ENCODE data around the gene GALNT10. TPM values are rescaled to one million over a fixed set of nuclear protein-coding genes. Genes with fewer than 3 reads are reported as not detected.

Gene GALNT10
- total and polyA plus RNA-seq, 3 donors from 2014 or later = 15.7 to 19.3 (median 17.2) TPM

DNA sequence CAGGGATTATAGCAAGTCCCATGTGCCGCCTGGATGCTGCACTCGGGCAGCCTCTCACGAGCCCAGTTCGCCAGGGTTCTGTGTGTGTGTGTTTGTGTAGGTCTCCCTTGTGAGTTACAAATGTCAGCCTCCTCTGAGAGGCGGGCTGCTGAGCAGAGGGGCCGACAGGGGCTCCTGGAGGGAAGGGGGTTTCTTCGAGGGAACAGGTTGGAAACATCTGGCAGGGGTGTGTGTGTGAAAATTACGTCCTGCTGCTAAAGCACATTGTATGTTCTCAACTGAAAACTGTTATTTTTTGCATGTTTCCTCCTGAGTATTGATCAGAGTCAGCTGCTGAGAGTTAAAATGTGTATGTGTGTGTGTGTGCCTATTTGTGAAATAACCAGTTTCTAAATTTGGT lies 9.7 kb downstream of the GALNT10 start:
- H3K27me3 ChIP-seq = no peaks in the 10 kb centered on the region
- DNase-seq = no peak
- H3K27ac ChIP-seq = no peak overlapping the region
- intact Hi-C loops (cut with DNase I; ENCODE audit: low total_unique reads) = no loop called here
- TF ChIP-seq, protein P1, sequence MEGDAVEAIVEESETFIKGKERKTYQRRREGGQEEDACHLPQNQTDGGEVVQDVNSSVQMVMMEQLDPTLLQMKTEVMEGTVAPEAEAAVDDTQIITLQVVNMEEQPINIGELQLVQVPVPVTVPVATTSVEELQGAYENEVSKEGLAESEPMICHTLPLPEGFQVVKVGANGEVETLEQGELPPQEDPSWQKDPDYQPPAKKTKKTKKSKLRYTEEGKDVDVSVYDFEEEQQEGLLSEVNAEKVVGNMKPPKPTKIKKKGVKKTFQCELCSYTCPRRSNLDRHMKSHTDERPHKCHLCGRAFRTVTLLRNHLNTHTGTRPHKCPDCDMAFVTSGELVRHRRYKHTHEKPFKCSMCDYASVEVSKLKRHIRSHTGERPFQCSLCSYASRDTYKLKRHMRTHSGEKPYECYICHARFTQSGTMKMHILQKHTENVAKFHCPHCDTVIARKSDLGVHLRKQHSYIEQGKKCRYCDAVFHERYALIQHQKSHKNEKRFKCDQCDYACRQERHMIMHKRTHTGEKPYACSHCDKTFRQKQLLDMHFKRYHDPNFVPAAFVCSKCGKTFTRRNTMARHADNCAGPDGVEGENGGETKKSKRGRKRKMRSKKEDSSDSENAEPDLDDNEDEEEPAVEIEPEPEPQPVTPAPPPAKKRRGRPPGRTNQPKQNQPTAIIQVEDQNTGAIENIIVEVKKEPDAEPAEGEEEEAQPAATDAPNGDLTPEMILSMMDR (IDR thresholded peaks at IDR 0.05) = no peak
- TF ChIP-seq POLR2A (IDR thresholded peaks at IDR 0.05) = no peak
- no peaks in the 10 kb centered on the region for H3K36me3 ChIP-seq (ENCODE audit: low read depth, missing control alignments)
- whole genome bisulfite sequencing, 2 donors = 78 to 87% methylated on average over 6 to 8 of the region's 8 CpGs
- H3K4me3 ChIP-seq = no peak overlapping the region
- no peaks in the 10 kb centered on the region for H3K9me3 ChIP-seq
- H3K4me1 ChIP-seq = peaks cover 10% of the 10 kb centered on the region

DNA sequence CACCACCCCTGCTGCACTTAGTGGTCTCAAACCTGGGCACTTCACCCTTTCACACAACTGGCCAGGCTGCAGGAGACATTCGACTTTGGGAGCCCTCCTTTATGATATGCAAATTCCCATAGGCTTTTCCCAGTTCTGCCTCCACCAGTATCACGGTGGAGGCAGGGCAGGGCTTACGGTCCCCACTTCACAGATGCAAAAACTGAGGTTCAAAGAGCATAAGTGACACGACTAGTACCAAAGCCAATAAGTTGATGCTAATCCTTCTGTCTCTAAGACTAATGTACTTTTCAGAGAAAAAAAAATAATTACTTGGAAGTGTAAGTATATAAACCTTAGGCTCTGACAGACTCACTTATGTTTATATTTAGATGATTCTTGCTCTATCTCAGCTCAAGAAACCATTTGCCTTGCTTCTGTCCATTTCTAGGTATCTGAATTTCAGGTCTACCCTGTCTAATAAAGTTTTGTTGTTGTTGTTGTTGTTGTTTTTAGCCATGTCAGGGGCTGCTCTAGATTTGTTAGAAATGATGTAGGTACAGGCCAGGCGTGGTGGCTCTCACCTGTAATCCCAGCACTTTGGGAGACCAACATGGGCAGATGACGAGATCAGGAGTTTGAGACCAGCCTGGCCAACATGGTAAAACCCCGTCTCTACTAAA lies 10.7 kb downstream of the GALNT10 start:
- Histone ChIP-seq H3K4me3 (no peak overlapping the region), H3K27me3 (no peaks in the 10 kb centered on the region), H3K36me3 (ENCODE audit: low read depth, missing control alignments) (no peaks in the 10 kb centered on the region), H3K27ac (no peak overlapping the region), H3K4me1 (peaks cover 10% of the 10 kb centered on the region), H3K9me3 (no peaks in the 10 kb centered on the region)
- no peak for DNase-seq
- no peak for TF ChIP-seq POLR2A (IDR thresholded peaks at IDR 0.05)
- TF ChIP-seq, protein P1 (IDR thresholded peaks at IDR 0.05) = no peak
- 92 to 93% methylated on average over 7 of the region's 7 CpGs for WGBS, 2 donors
- intact Hi-C loops (cut with DNase I; ENCODE audit: low total_unique reads) = no loop called here

DNA sequence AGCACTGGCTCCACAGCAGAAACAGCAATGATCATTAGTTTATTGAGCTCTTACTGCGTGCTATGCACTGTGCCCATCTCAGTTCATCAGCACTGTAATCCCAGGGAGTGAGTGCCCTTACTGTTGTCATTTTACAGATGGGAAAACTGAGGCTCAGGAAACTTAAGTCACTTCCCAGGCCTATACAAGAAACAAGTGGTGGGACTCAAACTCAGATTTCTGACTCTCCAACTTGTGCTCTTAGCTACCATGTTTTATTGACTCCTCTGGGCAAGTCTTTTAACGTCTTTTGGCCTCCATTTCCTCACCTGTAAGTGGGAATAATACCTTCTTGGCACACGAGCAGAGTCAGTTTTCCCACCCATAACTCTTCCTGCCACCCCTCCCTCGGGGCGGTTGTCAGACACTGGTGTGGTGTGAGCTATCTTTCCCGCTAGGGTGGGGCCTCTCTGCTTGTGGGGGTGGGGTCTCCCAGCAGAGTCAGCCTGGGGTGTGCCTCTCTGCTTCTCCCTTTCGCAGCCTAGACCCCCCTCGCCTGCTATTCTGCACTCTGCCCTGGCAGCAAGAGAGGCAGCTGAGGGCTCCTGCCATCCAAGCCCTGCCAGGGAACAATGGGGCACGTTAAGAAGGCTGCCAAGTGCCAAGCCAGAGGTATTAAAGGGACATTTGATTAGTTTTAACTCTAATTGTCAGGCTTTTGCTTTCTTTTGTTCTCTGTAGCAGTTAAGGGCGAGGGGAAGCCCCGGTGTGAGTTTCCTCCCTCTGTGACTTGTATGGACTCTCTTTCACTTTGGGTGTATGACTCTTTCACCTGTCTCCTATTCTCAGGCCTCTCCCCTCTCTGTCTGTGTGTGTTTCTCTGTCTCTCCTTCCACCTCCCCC lies 12.1 kb downstream of the GALNT10 start:
- 64 to 76% methylated on average over 11 of the region's 11 CpGs for WGBS, 2 donors
- H3K27me3 ChIP-seq = no peaks in the 10 kb centered on the region
- DNase-seq = no peak
- no peak overlapping the region for H3K4me3 ChIP-seq
- TF ChIP-seq, protein P1 (IDR thresholded peaks at IDR 0.05) = no peak
- TF ChIP-seq POLR2A (IDR thresholded peaks at IDR 0.05) = no peak
- H3K27ac ChIP-seq = no peak overlapping the region
- no peaks in the 10 kb centered on the region for H3K9me3 ChIP-seq
- intact Hi-C loops (cut with DNase I; ENCODE audit: low total_unique reads) = no loop called here
- no peaks in the 10 kb centered on the region for H3K4me1 ChIP-seq
- H3K36me3 ChIP-seq (ENCODE audit: low read depth, missing control alignments) = no peaks in the 10 kb centered on the region

DNA sequence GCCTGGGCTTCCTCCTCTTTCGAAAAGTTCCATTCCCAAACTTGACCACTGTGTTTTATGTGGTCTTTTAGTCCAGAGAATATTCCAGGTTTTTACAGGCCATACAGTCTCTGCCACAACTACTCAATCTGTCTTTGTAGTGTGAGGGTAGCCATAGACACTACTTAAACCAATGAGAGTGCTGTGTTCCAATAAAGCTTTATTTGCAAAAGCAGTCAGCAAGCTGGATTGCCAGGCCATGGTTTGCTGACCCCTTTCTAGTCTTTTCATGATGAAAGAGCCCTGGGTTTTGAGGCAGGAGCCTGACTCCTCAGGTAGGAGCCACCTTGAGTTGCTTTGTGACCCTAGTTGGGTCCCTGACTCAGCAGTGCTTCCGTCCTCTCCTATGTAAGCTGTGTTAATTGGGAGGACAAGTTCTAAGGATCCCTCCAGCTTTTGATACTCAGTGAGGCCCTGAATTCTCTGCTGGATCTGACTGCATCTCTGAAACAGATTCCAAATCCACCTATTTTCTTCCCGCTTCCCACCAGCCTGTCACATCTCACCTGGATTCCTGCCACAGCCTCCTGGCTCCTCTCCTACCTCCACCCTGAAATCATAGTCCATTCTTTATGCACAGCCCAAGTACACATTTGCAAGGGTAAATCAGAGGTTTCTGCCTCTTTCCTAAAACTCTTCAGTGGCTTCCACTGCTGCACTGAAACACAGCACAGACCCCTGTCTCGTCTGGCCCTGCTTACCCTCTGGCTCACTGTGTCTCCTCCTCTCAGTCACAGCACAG lies 13.5 kb downstream of the GALNT10 start:
- 91% methylated on average over 4 of the region's 4 CpGs for WGBS, 2 donors
- H3K36me3 ChIP-seq (ENCODE audit: low read depth, missing control alignments) = no peaks in the 10 kb centered on the region

More for the DNA sequence above, 13.5 kb downstream of the GALNT10 start:
- intact Hi-C loops (cut with DNase I; ENCODE audit: low total_unique reads) = no loop called here
- Histone ChIP-seq H3K4me3 (no peak overlapping the region), H3K4me1 (no peaks in the 10 kb centered on the region), H3K9me3 (no peaks in the 10 kb centered on the region), H3K27ac (no peak overlapping the region), H3K27me3 (no peaks in the 10 kb centered on the region)
- TF ChIP-seq POLR2A (IDR thresholded peaks at IDR 0.05) = no peak
- TF ChIP-seq, protein P1 (IDR thresholded peaks at IDR 0.05) = no peak
- no peak for DNase-seq
